H1 (cell line): ENCODE measurements around the gene PHKA1. TPM values are rescaled to one million over a fixed set of nuclear protein-coding genes. Genes with fewer than 3 reads are reported as not detected.

Experiments used
- KDM4A ChIP-seq: IDR thresholded peaks from one replicate; pipeline ENCODE4 v1.7.1; 2012; ENCODE audit warnings: low read depth, mild to moderate bottlenecking, moderate library complexity, low read length, inconsistent platforms; ENCODE audit not compliant: severe bottlenecking
- KDM5A ChIP-seq: fragments of 200-600 bp; IDR thresholded peaks from 2 replicates; pipeline ENCODE4 v1.7.1; 2012; ENCODE audit warnings: mild to moderate bottlenecking, low read length, inconsistent platforms, mixed read lengths
- SRF ChIP-seq: IDR thresholded peaks from 2 replicates; pipeline ENCODE4 v1.6.1; 2011; ENCODE audit warnings: mild to moderate bottlenecking, low read depth, low read length, moderate library complexity
- TAF7 ChIP-seq: optimal IDR thresholded peaks from 2 replicates; pipeline ENCODE3; 2011; ENCODE audit warnings: low read depth, mild to moderate bottlenecking, inconsistent platforms, low read length, moderate library complexity, borderline replicate concordance
- TCF12 ChIP-seq: IDR thresholded peaks from 2 replicates; pipeline ENCODE4 v1.6.1; 2011; ENCODE audit warnings: low read depth, mild to moderate bottlenecking, low read length
- polyA plus RNA-seq, 7 experiments: library from polyadenylated mRNA; depleted of rRNA in 3 of 7; stranded (reverse) in 5 of 7; unstranded in 2 of 7; fragments of >200 nt in 5 of 7; fragments of 200-250 nt in 2 of 7; gene quantifications; 1 replicate in 5 of 7; 2 replicates in 1 of 7; 4 replicates in 1 of 7; pipeline versions ENCODE4 v1.2.1 to v1.2.3, GENCODE V29; 2011 to 2013; ENCODE audit warnings: missing spikeins in 2 of 7, mixed read lengths in 2 of 7
- total RNA-seq: library from RNA; stranded (reverse); fragmentation: NEBNext Ultra II Directional; extraction: Animal tissue kit (Norgen Biotek cat#: 25700); gene quantifications from 2 replicates; pipeline ENCODE4 v1.2.1, GENCODE V29; 2021

Gene PHKA1
- total and polyA plus RNA-seq, 2 of the 8 experiments (the other 6 are each of a cell fraction or from before 2014, with no cell fraction given), result 4.2 to 7.2 TPM

- TF ChIP-seq KDM4A, result no peak
- TF ChIP-seq KDM5A, result no peak
- no peak for TF ChIP-seq TAF7
- no peak for TF ChIP-seq TCF12
- no peak for TF ChIP-seq SRF
These were observed 2.7 kb upstream of the PHKA1 start (continued) for GRCh38 chrX:72716766-72717165.
